Endothelial cell of umbilical vein (primary cell): ENCODE data around the gene CACNA2D3. TPM values are rescaled to one million over a fixed set of nuclear protein-coding genes. Genes with fewer than 3 reads are reported as not detected.

Experiments used
- BruUV-seq: library from RNA; stranded (reverse); fragments of 400-500 nt; replicated peaks from 2 replicates; lab custom pipeline; 2021; lab: Mats Ljungman, UMichigan
- CTCF ChIA-PET: fragments of 300-600, 350-600 bp; sonication (Branson Sonifier 250); formaldehyde crosslinking; loops from one replicate; lab custom pipeline; 2021; ENCODE audit warnings: antibody characterized with exemption, inconsistent platforms; lab: Charles Lee
- POLR2A ChIA-PET: fragments of 300-600, 350-600 bp; sonication (Branson Sonifier 250); formaldehyde crosslinking; loops from one replicate; lab custom pipeline; 2021; ENCODE audit warnings: antibody characterized with exemption, inconsistent platforms; lab: Charles Lee
- DNase-seq: peaks from one replicate; pipeline ENCODE4 v3.0.0-alpha.2; 2011; ENCODE audit warnings: low read depth, low spot score
- FAIRE-seq: peaks from 2 replicates; lab custom pipeline; 2011; peaks lifted over from hg19 to GRCh38; lab: Jason Lieb, UNC
- H2AFZ ChIP-seq: 2 replicates; pipeline ENCODE4 v1.6.0; 2012; ENCODE audit warnings: low read depth, low read length, control low read depth, inconsistent platforms
- H3K27ac ChIP-seq: 2 replicates; pipeline ENCODE4 v1.5.1; 2011; ENCODE audit warnings: low read depth, mild to moderate bottlenecking, control low read depth, low read length, moderate library complexity; ENCODE audit not compliant: insufficient read depth
- H3K27me3 ChIP-seq, 2 experiments: 2 replicates each; pipeline versions ENCODE4 v1.6.0 to v1.6.1; 2011; ENCODE audit warnings: low read length in 2 of 2, mixed read lengths in 1 of 2; ENCODE audit not compliant: control insufficient read depth in 2 of 2, insufficient read depth in 2 of 2
- H3K36me3 ChIP-seq, 2 experiments: 2 replicates in 1 of 2; 3 replicates in 1 of 2; pipeline ENCODE4 v1.5.1; 2011; ENCODE audit warnings: low read length in 2 of 2, mild to moderate bottlenecking in 1 of 2, moderate library complexity in 1 of 2; ENCODE audit not compliant: control insufficient read depth in 2 of 2, insufficient read depth in 2 of 2; ENCODE audit errors: extremely low read depth in 1 of 2
- H3K4me1 ChIP-seq: 3 replicates; pipeline ENCODE4 v1.5.1; 2011; ENCODE audit warnings: mild to moderate bottlenecking, low read length; ENCODE audit not compliant: control insufficient read depth, insufficient read depth; ENCODE audit errors: extremely low read depth
- H3K4me2 ChIP-seq: 2 replicates; pipeline ENCODE4 v1.6.1; 2011; ENCODE audit warnings: low read length, control low read depth, mixed read lengths; ENCODE audit not compliant: insufficient read depth
- H3K4me3 ChIP-seq, 3 experiments: fragments of 200-600 bp in 1 of 3; sonication (generic), shearing (Covaris generic) in 1 of 3; replicated peaks in 1 of 3; 2 replicates each; pipeline ENCODE4 v1.5.1; 2011 to 2016; ENCODE audit warnings: control low read depth in 3 of 3, low read length in 3 of 3, mild to moderate bottlenecking in 2 of 3, inconsistent platforms in 1 of 3, low read depth in 1 of 3, moderate library complexity in 1 of 3; ENCODE audit not compliant: insufficient read depth in 1 of 3
- H3K79me2 ChIP-seq: 2 replicates; pipeline ENCODE4 v1.6.0; 2012; ENCODE audit warnings: low read length, inconsistent platforms; ENCODE audit not compliant: control insufficient read depth, insufficient read depth
- H3K9ac ChIP-seq: replicated peaks from 2 replicates; pipeline ENCODE3; 2011; ENCODE audit warnings: low read length, control low read depth; ENCODE audit not compliant: insufficient read depth; ENCODE audit errors: extremely low read depth
- H3K9me1 ChIP-seq: replicated peaks from 3 replicates; pipeline ENCODE4 v1.6.0; 2011; ENCODE audit warnings: mild to moderate bottlenecking, low read length; ENCODE audit not compliant: control insufficient read depth, insufficient read depth; ENCODE audit errors: extremely low read depth
- H3K9me3 ChIP-seq: replicated peaks from 2 replicates; pipeline ENCODE4 v1.5.1; 2012; ENCODE audit warnings: low read length, inconsistent platforms; ENCODE audit not compliant: control insufficient read depth, insufficient read depth
- H4K20me1 ChIP-seq: replicated peaks from 2 replicates; pipeline ENCODE3; 2011; ENCODE audit warnings: mild to moderate bottlenecking, low read length; ENCODE audit not compliant: control insufficient read depth, insufficient read depth; ENCODE audit errors: extremely low read depth
- CTCF ChIP-seq, 2 donors: IDR thresholded peaks; 1 replicate in 1 of 2; 2 replicates in 1 of 2; pipeline ENCODE4 v1.5.1; 2011; ENCODE audit warnings: low read length in 2 of 2, mild to moderate bottlenecking in 2 of 2, moderate library complexity in 2 of 2, control low read depth in 1 of 2, inconsistent platforms in 1 of 2, low read depth in 1 of 2; ENCODE audit not compliant: insufficient read depth in 1 of 2; ENCODE audit errors: extremely low read depth in 1 of 2
- EZH2 ChIP-seq: IDR thresholded peaks from 2 replicates; pipeline ENCODE4 v1.6.1; 2012; ENCODE audit warnings: borderline replicate concordance, low read depth, mild to moderate bottlenecking, moderate library complexity, low read length, inconsistent platforms; ENCODE audit not compliant: severe bottlenecking
- FOS ChIP-seq: IDR thresholded peaks from 2 replicates; pipeline ENCODE4 v1.6.1; 2011; ENCODE audit warnings: mild to moderate bottlenecking, low read length, moderate library complexity, borderline replicate concordance; ENCODE audit not compliant: insufficient read depth
- GATA2 ChIP-seq: IDR thresholded peaks from 2 replicates; pipeline ENCODE4 v1.7.0; 2011; ENCODE audit warnings: low read depth, mild to moderate bottlenecking, moderate library complexity, mixed read lengths, low read length; ENCODE audit not compliant: insufficient read length, insufficient read depth
- JUN ChIP-seq: IDR thresholded peaks from 2 replicates; pipeline ENCODE4 v1.6.1; 2011; ENCODE audit warnings: borderline replicate concordance, low read depth; ENCODE audit not compliant: insufficient read length, insufficient read depth
- MAX ChIP-seq: IDR thresholded peaks from 2 replicates; pipeline ENCODE4 v1.6.1; 2011; ENCODE audit not compliant: insufficient read depth, insufficient read length
- MYC ChIP-seq: IDR thresholded peaks from one replicate; pipeline ENCODE4 v1.6.1; 2011; ENCODE audit warnings: mild to moderate bottlenecking, low read depth, low read length
- POLR2A ChIP-seq: IDR thresholded peaks from 2 replicates; pipeline ENCODE4 v1.6.1; 2012; ENCODE audit warnings: low read depth, mild to moderate bottlenecking, control low read depth, low read length
- POLR2AphosphoS5 ChIP-seq: IDR thresholded peaks from 2 replicates; pipeline ENCODE4 v1.6.1; 2012; ENCODE audit warnings: low read depth, mild to moderate bottlenecking, control low read depth, low read length, moderate library complexity; ENCODE audit not compliant: insufficient read depth
- dilution Hi-C: fragments of 300-500 bp; cut with MboI; formaldehyde crosslinking; loops from one replicate; pipeline ENCODE4 v1.15.0; 2019; ENCODE audit warnings: low sequenced_read_pairs; ENCODE audit not compliant: extremely low pct_ligation_motif_present
- intact Hi-C: fragments of 100-400 bp; cut with micrococcal nuclease; formaldehyde crosslinking; loops from one replicate; pipeline ENCODE4 v1.10.0; 2022
- polyA plus RNA-seq, 4 experiments: library from polyadenylated mRNA; depleted of rRNA in 3 of 4; stranded (reverse) in 3 of 4; unstranded in 1 of 4; fragments of >200 nt; gene quantifications; 2 replicates each; pipeline versions ENCODE4 v1.2.1 to v1.2.3, GENCODE V29; 2011 to 2012; ENCODE audit warnings: missing spikeins in 1 of 4
- total RNA-seq: library from RNA; stranded (reverse); gene quantifications from 2 replicates; pipeline ENCODE4 v1.2.3, GENCODE V29; 2021

CACNA2D3 gene
- total and polyA plus RNA-seq, 2 donors (not counting 3 experiments of a cell fraction or from before 2014, with no cell fraction given) = not detected

- DNase-seq = no peak
- POLR2A ChIA-PET = no interaction called here
- no peak overlapping the region for H3K4me3 ChIP-seq
- H3K36me3 ChIP-seq = no peaks in the 10 kb centered on the region
- H3K4me2 ChIP-seq = no peak overlapping the region
- no peaks in the 10 kb centered on the region for H3K79me2 ChIP-seq
- no peaks in the 10 kb centered on the region for H3K9me3 ChIP-seq
- no peak for FAIRE-seq
- dilution Hi-C loops (no loop called here), intact Hi-C loops (no loop called here)
- TF ChIP-seq MAX (no peak), CTCF (IDR thresholded peaks at IDR 0.05; ENCODE audit: extremely low read depth in 1 of 2, insufficient read depth in 1 of 2, low read depth in 1 of 2, low read length in 2 of 2) (no peak), GATA2 (no peak), POLR2A (no peak), JUN (no peak), FOS (no peak)
- no peak overlapping the region for H2AFZ ChIP-seq
- H4K20me1 ChIP-seq = no peaks in the 10 kb centered on the region
- H3K4me1 ChIP-seq = no peaks in the 10 kb centered on the region
- no TSS peak for BruUV-seq
- H3K27ac ChIP-seq = no peak overlapping the region
- H3K27me3 ChIP-seq = no peaks in the 10 kb centered on the region
- no peak overlapping the region for H3K9ac ChIP-seq
- CTCF ChIA-PET = no interaction called here
- H3K9me1 ChIP-seq = no peaks in the 10 kb centered on the region
These were observed 405.6 kb downstream of the CACNA2D3 start for GRCh38 chr3:54527953-54528352.

- Histone ChIP-seq H3K27me3 (no peaks in the 10 kb centered on the region), H3K9me3 (no peaks in the 10 kb centered on the region), H4K20me1 (no peaks in the 10 kb centered on the region), H3K36me3 (no peaks in the 10 kb centered on the region), H2AFZ (no peak overlapping the region), H3K4me1 (no peaks in the 10 kb centered on the region), H3K4me2 (no peak overlapping the region), H3K9me1 (no peaks in the 10 kb centered on the region), H3K9ac (no peak overlapping the region), H3K27ac (no peak overlapping the region), H3K4me3 (no peak overlapping the region), H3K79me2 (no peaks in the 10 kb centered on the region)
- ChIA-PET POLR2A (no interaction called here), CTCF (no interaction called here)
- dilution Hi-C loops = no loop called here
- no peak for TF ChIP-seq MAX
- no peak for TF ChIP-seq EZH2
- TF ChIP-seq FOS = no peak
- no peak for TF ChIP-seq JUN
- TF ChIP-seq POLR2AphosphoS5 = no peak
- no peak for TF ChIP-seq CTCF (IDR thresholded peaks at IDR 0.05; ENCODE audit: extremely low read depth in 1 of 2, insufficient read depth in 1 of 2, low read depth in 1 of 2, low read length in 2 of 2)
- no peak for TF ChIP-seq GATA2
- TF ChIP-seq POLR2A = no peak
- TF ChIP-seq MYC = no peak
- FAIRE-seq (no peak), DNase-seq (no peak)
- no TSS peak for BruUV-seq
- intact Hi-C loops = no loop called here
These were observed 406.3 kb downstream of the CACNA2D3 start for GRCh38 chr3:54528668-54529067.
